Activated naive CD4-positive, alpha-beta T cell treated with anti-CD3 and anti-CD28 coated beads, Interleukin-2, amount 50 U/mL, for 24 hours (primary cell): ENCODE results near the gene YEATS4.

Source experiments
- H3K27ac Mint-ChIP-seq: one replicate; pipeline ENCODE4 v1.8.0; 2021; ENCODE audit warnings: mild to moderate bottlenecking, mixed read lengths
- H3K27me3 Mint-ChIP-seq: one replicate; pipeline ENCODE4 v1.8.0; 2021; ENCODE audit warnings: mixed read lengths
- H3K36me3 Mint-ChIP-seq: one replicate; pipeline ENCODE4 v1.8.0; 2021; ENCODE audit warnings: mixed read lengths
- H3K4me1 Mint-ChIP-seq: one replicate; pipeline ENCODE4 v1.8.0; 2021; ENCODE audit warnings: mixed read lengths
- H3K4me3 Mint-ChIP-seq: one replicate; pipeline ENCODE4 v1.8.0; 2021; ENCODE audit warnings: mild to moderate bottlenecking, mixed read lengths
- H3K9me3 Mint-ChIP-seq: one replicate; pipeline ENCODE4 v1.8.0; 2021; ENCODE audit warnings: mixed read lengths

Gene YEATS4

DNA sequence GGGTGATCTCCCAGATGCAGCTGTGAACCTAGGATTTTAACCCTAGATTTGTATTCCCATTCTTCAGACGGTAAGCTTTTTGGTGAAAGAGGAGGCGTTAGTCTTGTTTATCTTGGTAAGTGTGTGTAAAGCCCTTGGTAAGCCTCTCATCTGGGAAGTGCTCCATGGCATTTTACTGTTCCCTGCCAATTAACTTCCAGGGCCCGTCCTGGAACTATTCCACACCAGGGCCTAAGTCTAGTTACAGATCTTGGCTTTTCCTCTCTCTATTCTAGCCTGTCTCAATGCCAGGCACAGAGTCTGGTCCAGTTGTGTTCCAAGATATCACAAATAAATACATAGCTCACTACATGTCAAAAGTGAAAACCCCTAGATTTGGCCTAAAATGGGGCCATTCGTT, 42.4 kb downstream of the YEATS4 start:
- Mint-ChIP-seq H3K27ac (no peak overlapping the region), H3K9me3 (no peaks in the 10 kb centered on the region), H3K4me3 (no peak overlapping the region), H3K27me3 (no peaks in the 10 kb centered on the region), H3K36me3 (peaks cover 8% of the 10 kb centered on the region), H3K4me1 (no peaks in the 10 kb centered on the region)

DNA sequence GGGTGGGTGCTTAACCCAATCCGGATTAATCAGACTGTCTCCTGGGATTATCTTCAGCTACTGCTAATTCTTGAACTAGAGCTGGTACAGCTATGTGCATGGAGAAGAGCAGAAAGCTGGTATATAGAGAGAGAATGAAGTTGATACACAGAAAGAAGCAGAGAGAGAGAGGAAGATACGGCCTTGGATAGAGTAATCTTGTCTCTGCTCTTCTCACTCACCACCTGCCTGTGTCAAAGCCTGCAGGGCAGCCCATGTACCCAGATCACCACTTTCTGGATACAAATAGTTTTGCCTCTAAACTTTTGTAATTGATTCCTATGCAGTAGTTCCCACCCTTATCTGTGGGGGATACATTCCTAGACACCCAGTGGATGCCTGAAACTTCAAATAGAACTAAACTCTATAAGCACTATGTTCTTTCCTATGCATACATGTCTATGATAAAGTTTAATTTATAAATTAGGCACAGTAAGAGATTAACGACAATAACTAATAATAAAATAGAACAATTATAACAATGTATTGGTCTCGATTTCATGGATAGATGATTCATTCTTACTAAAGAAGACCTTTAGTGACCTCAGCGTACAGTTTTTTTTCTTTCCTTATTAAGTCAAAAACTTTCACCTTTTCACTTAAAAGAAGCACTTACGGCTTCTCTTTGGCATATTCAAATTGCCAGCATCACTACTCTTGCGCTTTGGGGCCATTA, 45.5 kb downstream of the YEATS4 start:
- peaks cover 5% of the 10 kb centered on the region for H3K36me3 Mint-ChIP-seq
- H3K4me1 Mint-ChIP-seq = no peaks in the 10 kb centered on the region
- no peaks in the 10 kb centered on the region for H3K9me3 Mint-ChIP-seq
- no peaks in the 10 kb centered on the region for H3K27me3 Mint-ChIP-seq
- no peak overlapping the region for H3K4me3 Mint-ChIP-seq
- no peak overlapping the region for H3K27ac Mint-ChIP-seq

DNA sequence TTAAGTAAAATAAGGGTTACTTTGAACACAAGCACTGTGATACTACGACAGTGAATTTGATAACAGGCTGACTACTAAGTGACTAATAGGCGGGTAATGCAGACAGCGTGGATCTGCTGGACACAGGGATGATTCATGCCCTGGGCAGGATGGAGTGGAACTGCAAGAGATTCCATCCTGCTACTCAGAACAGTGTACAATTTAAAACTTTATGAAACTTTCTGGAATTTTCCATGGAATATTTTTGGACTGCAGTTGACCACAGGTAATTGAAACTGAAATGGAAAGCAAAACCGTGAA, 46.0 kb downstream of the YEATS4 start:
- H3K27me3 Mint-ChIP-seq = no peaks in the 10 kb centered on the region
- no peaks in the 10 kb centered on the region for H3K4me1 Mint-ChIP-seq
- H3K36me3 Mint-ChIP-seq = peaks cover 9% of the 10 kb centered on the region
- no peak overlapping the region for H3K4me3 Mint-ChIP-seq
- no peaks in the 10 kb centered on the region for H3K9me3 Mint-ChIP-seq
- H3K27ac Mint-ChIP-seq = no peak overlapping the region

DNA sequence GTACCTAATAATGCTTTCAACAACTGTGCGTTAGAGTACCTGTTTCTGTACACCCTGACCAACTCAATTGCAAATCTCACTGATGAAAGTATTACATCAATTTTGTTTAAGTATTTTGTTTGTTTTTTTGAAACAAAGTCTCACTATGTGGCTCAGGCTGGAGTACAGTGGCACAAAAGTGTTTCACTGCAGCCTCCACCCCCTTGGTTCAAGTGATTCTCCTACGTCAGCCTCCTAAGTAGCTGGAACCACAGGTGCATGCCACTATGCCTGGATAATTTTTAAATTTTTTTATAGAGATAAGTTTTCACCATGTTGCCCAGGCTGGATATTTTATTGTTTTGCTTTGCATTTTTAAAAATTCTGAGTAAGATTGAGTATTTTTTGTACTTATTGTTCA, 46.7 kb downstream of the YEATS4 start:
- Mint-ChIP-seq H3K36me3 (peaks cover 9% of the 10 kb centered on the region), H3K4me1 (no peaks in the 10 kb centered on the region), H3K27ac (no peak overlapping the region), H3K9me3 (no peaks in the 10 kb centered on the region), H3K4me3 (no peak overlapping the region), H3K27me3 (no peaks in the 10 kb centered on the region)

DNA sequence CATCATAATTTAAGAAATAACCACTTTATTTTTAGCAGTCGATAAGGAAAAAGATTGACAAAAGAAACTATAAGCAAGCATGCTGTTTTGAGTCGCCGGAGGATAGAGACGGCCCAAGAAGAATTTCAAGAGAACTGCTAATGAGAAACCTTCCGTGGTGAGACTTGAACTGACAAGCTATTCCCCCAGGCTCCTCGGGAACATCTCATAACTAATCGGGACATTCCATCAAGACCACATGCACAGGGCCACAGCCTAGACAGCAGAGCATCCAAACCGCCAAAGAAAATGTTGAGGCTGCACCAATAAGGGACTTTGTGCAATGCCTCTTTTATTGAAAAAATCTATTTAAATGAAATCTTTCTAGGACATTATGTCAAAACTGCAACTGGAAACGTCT, 51.0 kb downstream of the YEATS4 start:
- no peak overlapping the region for H3K27ac Mint-ChIP-seq
- H3K9me3 Mint-ChIP-seq = no peaks in the 10 kb centered on the region
- H3K4me1 Mint-ChIP-seq = no peaks in the 10 kb centered on the region
- peaks cover 14% of the 10 kb centered on the region for H3K36me3 Mint-ChIP-seq
- H3K27me3 Mint-ChIP-seq = no peaks in the 10 kb centered on the region
- no peak overlapping the region for H3K4me3 Mint-ChIP-seq

DNA sequence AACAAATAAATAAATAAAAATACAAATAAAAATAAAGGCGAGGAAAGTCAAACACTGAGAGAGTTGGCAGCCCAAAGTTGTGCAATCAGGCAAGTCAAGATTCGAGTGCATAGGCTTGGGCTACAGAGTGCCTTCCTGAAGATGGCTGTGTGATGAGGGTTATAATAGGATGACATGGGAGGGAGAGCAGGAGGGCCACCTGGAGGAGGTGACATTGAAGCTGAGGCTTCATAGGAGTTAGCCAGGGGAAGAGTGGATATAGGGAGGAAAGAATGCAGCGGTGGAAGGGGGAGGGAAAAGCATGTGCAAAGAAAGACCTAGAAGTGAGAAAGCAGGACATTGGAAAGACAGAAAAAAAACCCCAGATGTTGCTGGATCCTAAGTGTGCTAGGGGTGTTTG, 53.1 kb downstream of the YEATS4 start:
- Mint-ChIP-seq H3K4me1 (no peaks in the 10 kb centered on the region), H3K9me3 (no peaks in the 10 kb centered on the region), H3K27me3 (no peaks in the 10 kb centered on the region), H3K4me3 (no peak overlapping the region), H3K36me3 (peaks cover 14% of the 10 kb centered on the region), H3K27ac (no peak overlapping the region)

DNA sequence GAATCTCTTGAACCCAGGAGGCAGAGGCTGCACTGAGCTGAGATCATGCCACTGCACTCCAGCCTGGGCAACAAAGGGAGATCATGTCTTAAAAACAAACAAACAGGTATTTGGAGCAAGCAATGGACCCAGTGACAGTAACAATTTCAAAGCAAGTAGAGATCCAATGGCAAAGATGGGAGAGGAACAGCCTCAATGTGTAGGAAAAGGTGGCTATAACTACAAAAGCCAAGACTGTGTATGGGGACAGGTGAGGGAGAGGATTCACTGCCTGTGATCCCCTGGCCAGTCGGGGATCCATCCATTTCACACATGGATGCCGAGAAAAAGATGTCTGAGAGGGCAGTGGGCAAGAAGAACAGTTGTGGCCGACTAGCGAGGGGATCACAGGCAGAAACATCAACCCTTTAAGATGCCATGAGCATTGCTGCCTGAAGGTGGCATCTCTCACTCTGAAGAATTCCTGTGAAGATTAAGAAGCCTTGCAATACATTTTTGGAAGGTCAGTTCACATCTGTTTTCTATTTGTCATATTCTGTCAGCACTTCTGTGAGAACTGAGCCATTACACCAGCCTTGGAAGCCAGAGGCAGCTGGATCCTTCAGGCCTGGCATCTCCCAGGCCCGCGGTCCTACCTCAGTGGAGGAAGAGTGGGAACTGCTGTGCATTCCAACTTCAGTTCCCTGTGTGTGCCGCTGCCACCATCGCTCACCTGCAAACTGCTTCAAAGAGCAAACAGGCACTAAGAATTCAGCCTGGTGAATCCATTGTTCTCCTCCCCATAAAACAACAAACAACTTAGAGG, 56.1 kb downstream of the YEATS4 start:
- Mint-ChIP-seq H3K27me3 (no peaks in the 10 kb centered on the region), H3K4me1 (no peaks in the 10 kb centered on the region), H3K27ac (no peak overlapping the region), H3K9me3 (no peaks in the 10 kb centered on the region), H3K4me3 (no peak overlapping the region), H3K36me3 (peaks cover 7% of the 10 kb centered on the region)

DNA sequence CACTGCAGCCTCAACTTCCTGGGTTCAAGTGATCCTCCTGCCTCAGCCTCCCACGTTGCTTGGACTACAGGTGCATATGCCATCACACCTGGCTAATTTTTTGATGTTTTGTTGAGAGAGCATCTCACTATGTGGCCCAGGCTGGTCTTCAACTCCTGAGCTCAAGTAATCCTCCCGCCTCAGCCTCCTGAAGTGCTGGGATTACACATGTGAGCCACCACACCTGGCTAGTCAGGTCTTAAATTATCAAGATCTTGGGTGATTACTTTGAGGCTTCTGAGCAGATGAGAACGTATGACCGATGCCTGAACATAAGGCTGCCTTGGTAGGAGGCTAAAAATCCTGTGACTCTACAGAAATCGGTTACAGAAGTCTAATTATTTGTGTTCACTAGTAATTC, 57.7 kb downstream of the YEATS4 start:
- Mint-ChIP-seq H3K4me1 (no peaks in the 10 kb centered on the region), H3K9me3 (no peaks in the 10 kb centered on the region), H3K27me3 (no peaks in the 10 kb centered on the region), H3K27ac (no peak overlapping the region), H3K36me3 (peaks cover 3% of the 10 kb centered on the region), H3K4me3 (no peak overlapping the region)

DNA sequence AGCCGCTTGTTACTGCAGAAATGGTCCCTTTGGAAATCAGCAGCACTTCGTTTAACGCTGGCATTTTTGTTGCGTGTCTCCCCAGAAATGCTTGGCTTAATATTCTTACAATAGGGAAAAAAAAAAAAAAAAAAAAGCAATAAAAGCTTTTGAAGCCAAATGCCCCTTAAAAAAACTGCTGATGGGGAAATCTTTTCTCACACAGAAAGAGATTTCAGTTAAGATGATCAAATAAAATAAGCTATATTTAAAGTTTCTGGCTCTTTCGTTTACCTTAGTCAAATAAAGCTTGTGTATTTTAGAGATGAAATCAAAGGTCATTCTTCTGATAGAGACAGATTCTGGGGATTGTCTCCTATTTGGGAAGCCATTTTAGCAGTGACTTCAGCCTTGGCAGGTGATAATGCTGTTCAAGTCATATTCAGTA, 58.2 kb downstream of the YEATS4 start:
- Mint-ChIP-seq H3K27me3 (no peaks in the 10 kb centered on the region), H3K36me3 (peaks cover 3% of the 10 kb centered on the region), H3K9me3 (no peaks in the 10 kb centered on the region), H3K4me1 (no peaks in the 10 kb centered on the region), H3K27ac (no peak overlapping the region), H3K4me3 (no peak overlapping the region)

DNA sequence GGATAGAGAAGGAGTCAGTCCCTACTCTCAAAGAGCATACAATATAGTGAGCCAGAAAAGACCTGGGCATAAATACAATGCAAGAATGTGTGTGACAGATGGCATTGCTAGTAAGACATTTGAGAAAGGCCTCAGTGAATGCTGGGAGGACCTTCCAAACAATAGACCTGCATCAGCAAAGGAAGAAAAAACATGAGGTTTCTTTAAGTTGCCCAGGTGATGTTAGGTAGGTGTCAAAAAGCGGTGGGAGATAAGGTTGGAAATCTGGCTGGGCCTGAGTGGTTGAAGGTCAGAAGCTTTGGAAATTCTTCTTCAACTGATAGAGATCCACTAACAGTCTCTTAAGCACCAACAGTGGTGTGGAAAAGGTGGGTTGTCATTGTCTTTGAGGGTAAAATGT, 60.2 kb downstream of the YEATS4 start:
- no peaks in the 10 kb centered on the region for H3K9me3 Mint-ChIP-seq
- peaks cover 2% of the 10 kb centered on the region for H3K36me3 Mint-ChIP-seq
- no peak overlapping the region for H3K4me3 Mint-ChIP-seq
- no peaks in the 10 kb centered on the region for H3K4me1 Mint-ChIP-seq
- no peak overlapping the region for H3K27ac Mint-ChIP-seq
- H3K27me3 Mint-ChIP-seq = no peaks in the 10 kb centered on the region

DNA sequence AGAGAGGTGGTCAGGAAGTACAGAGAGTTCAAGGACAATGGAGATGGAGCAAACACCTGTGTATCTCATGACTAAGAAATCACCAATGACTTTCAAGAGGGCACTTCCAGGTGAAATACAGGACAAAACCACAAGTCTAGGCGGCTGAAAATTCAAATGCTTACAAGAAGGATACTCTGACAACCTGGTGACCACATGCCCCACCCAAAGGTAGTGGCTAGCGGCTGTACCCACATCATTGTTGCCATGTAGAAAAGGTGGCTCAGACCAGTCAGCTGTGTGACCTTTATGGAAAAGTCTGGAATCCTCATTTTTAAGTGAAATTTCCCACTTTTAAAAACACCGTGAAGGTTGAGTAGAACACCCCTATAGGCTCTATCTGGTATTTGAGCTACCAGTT, 62.0 kb downstream of the YEATS4 start:
- Mint-ChIP-seq H3K27me3 (no peaks in the 10 kb centered on the region), H3K9me3 (no peaks in the 10 kb centered on the region), H3K27ac (no peak overlapping the region), H3K36me3 (peaks cover 3% of the 10 kb centered on the region), H3K4me1 (no peaks in the 10 kb centered on the region), H3K4me3 (no peak overlapping the region)

DNA sequence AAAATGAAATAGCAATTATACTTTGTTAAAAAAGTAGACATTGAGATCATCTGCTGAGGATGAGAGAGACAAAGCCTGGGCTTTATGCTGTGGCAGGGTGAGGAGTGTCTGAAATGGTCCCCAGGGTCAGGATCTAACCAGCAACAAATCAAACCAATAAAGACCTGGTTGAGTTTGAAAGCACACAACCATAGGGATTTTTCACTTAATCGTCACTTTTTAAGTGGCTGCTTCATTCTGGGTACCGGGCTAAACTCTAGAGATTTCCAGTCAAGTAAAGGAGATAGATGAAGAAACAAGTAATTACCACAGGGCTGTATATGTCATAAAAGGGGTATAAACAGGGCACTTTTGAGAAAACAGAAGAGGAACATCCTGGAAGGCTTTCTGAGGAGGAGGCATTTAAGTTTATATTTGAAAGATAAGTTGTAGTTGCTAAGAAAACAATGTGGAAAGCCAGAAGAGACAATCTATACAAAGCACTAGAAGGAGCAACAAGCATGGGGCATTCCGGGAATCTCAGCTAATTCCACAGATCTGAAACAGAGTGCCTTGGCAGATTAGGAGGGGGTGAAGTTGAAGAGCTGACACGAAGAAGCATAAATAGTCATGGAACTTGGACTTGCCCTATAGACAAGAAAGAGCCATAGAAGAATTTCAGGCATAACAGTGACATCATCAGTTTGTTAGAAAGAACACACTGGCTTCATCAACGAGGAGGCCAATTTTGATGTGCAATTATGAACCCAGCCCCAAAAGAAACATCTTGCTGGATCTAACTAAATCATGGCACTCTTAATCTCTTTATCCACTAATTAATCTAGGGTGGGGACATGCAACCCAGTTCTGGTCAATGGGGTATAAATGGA, 63.7 kb downstream of the YEATS4 start:
- no peaks in the 10 kb centered on the region for H3K4me1 Mint-ChIP-seq
- H3K27me3 Mint-ChIP-seq = no peaks in the 10 kb centered on the region

DNA sequence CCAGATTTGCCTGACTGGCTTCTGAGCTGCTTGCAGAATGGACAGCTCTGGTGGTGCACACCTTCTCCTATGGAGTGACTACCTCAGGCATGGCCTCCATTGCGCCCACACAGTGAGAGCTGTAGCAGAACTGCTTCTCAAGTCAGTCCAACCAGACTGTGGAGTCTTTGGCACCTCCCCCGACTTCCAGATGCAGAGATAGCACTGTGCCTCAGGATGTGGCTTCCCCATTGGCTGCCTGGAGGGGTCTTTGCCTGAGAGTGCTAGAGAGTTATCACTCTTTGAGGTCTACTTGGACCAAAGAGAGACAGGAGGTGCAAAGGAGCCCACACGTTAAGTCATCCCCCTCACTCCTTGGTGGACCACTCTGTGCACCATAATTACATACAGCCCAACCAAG, 65.9 kb downstream of the YEATS4 start:
- H3K4me3 Mint-ChIP-seq = no peak overlapping the region
- no peaks in the 10 kb centered on the region for H3K9me3 Mint-ChIP-seq
- peaks cover 2% of the 10 kb centered on the region for H3K36me3 Mint-ChIP-seq
- H3K4me1 Mint-ChIP-seq = no peaks in the 10 kb centered on the region
- no peaks in the 10 kb centered on the region for H3K27me3 Mint-ChIP-seq
- peak overlapping the region; percentile 24 for H3K27ac Mint-ChIP-seq

More for the DNA sequence above, 63.7 kb downstream of the YEATS4 start:
- H3K9me3 Mint-ChIP-seq = no peaks in the 10 kb centered on the region
- peaks cover 3% of the 10 kb centered on the region for H3K36me3 Mint-ChIP-seq
- no peak overlapping the region for H3K4me3 Mint-ChIP-seq
- H3K27ac Mint-ChIP-seq = no peak overlapping the region

DNA sequence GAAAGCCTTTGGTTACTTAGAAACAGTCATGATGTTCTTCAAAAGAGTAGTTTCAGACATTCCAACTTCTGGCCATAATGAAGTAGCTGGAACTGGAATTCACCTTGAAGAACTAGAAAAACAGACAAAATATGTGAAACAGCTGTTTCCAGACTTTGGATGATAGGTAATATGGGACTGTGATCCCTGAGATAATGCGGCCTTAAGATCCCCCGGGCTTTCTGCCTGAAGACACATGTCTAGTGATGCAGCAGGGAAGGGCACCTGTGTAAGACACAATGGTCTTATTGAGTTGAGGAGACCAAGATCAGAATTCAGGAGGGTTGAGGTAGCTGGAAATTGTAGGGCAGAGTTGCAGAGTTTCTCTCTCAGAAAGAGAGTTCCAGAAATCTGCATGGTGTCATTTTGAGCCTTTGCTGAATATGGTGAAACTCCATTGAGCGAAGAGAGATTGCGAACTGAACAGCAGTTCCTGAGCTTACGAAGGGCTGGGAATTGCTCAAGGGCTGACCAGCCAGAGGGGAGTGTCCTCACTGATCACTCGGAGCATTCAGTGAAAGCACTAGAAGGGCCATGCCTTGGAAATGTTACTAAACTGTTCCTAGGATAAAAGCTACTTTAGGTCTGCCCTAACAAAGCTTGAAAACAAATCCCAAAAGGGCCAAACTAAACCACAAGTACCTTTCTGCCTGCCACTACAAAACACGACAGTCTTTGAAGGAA, 69.0 kb downstream of the YEATS4 start:
- no peak overlapping the region for H3K4me3 Mint-ChIP-seq
- peaks cover 2% of the 10 kb centered on the region for H3K36me3 Mint-ChIP-seq
- no peaks in the 10 kb centered on the region for H3K9me3 Mint-ChIP-seq
- H3K4me1 Mint-ChIP-seq = no peaks in the 10 kb centered on the region
- H3K27me3 Mint-ChIP-seq = no peaks in the 10 kb centered on the region
- H3K27ac Mint-ChIP-seq = no peak overlapping the region

DNA sequence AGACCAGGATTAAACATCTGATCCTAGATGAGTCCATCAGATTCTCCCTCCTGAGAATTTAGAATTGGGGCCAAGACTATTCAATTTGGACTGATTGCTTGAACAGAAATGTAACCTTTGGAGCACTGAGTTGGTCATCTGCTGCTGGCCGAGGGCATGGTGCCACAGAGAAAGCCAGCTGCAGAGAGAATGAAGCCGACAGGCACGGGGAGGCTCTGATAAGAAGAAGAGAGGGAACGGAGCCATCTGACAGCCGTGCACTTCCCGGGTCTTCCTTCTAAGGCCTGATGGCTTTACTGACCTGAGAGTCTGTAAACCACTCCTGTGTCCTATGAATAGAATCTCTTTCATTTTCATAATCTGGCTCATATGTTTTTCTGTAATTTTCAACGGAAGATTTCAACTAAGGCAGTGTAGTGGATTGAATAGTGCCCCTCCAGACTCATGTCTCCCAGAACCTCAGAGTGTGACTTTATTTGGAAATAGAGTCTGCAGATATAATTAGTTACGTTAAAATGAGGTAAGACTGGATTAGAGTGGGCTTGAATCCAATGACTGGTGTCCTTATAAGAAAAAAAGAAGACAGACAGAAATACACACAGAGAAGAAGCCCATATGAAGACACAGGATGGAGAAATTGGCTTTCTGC, 71.5 kb downstream of the YEATS4 start:
- Mint-ChIP-seq H3K9me3 (no peaks in the 10 kb centered on the region), H3K36me3 (no peaks in the 10 kb centered on the region), H3K4me3 (no peak overlapping the region), H3K4me1 (no peaks in the 10 kb centered on the region), H3K27me3 (no peaks in the 10 kb centered on the region), H3K27ac (no peak overlapping the region)
